GM12875 (cell line): Measurements from ENCODE around the gene ADH1B.
"Not testable (repeated sequence)": the region's sequence is repeated elsewhere in the genome, so short reads cannot be mapped to it uniquely, and the experiment has no call there.

Experiments
- H3K4me3 ChIP-seq: one replicate; pipeline ENCODE4 v1.5.1; 2011; ENCODE audit warnings: low read depth, low read length, control low read depth
- TF ChIP-seq, protein P1 (sequence below): IDR thresholded peaks from 2 replicates; pipeline ENCODE4 v1.5.1; 2011; ENCODE audit warnings: low read depth, mild to moderate bottlenecking, control low read depth, inconsistent platforms, low read length, moderate library complexity, borderline replicate concordance; ENCODE audit not compliant: insufficient read depth

Gene ADH1B

DNA sequence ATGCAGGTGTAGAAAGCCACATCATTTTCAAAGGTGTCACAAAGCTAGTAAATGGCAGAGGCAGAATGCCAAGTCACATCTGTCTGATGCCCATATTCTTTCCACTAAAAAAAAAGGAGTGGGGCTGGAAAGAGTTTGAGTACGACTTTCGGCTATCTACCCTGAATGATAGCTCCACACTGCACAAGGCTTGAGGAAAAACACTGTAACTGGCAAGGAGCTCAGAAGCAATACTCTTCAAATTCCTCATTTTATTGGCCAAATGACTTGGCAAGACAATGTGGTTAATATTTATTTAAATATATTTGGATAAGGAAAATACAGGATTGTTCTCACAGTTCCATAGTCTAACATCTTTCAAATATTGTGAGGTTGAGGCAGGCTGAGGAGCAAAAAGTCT is 36.7 kb upstream of the ADH1B start:
- H3K4me3 ChIP-seq = no peak overlapping the region
- TF ChIP-seq, protein P1, sequence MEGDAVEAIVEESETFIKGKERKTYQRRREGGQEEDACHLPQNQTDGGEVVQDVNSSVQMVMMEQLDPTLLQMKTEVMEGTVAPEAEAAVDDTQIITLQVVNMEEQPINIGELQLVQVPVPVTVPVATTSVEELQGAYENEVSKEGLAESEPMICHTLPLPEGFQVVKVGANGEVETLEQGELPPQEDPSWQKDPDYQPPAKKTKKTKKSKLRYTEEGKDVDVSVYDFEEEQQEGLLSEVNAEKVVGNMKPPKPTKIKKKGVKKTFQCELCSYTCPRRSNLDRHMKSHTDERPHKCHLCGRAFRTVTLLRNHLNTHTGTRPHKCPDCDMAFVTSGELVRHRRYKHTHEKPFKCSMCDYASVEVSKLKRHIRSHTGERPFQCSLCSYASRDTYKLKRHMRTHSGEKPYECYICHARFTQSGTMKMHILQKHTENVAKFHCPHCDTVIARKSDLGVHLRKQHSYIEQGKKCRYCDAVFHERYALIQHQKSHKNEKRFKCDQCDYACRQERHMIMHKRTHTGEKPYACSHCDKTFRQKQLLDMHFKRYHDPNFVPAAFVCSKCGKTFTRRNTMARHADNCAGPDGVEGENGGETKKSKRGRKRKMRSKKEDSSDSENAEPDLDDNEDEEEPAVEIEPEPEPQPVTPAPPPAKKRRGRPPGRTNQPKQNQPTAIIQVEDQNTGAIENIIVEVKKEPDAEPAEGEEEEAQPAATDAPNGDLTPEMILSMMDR = no peak

DNA sequence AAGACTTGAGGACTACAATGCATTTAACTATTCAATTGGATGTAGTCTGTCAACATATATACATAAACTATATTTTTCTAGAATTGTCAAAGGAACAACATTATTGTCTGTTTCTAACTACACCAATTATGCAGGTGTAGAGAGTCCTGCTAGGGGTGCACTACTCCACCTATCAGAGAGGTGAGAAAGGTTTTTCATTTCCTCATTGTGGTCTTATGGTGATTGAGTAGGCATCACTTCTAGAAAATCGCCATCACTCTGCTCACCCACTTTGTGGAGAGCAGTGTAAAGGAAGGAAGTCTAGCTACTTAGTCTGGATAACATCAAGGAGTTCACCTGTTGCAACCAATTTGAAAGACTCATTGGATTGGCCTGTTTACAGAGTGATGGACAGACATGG is 35.8 kb upstream of the ADH1B start:
- TF ChIP-seq, protein P1 = no peak

DNA sequence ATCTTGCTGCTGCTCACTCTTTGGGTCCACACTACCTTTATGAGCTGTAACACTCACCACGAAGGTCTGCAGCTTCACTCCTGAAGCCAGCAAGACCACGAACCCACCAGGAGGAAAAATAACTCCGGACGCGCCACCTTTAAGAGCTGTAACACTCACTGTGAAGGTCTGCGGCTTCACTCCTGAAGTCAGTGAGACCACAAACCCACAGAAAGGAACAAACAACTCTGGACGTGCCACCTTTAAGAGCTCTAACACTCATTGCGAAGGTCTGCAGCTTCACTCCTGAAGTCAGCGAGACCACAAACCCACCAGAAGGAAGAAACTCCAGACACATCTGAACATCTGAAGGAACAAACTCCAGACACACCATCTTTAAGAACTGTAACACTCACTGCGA is 34.9 kb upstream of the ADH1B start:
- not testable (repeated sequence) for H3K4me3 ChIP-seq

More for the DNA sequence above, 35.8 kb upstream of the ADH1B start:
- no peak overlapping the region for H3K4me3 ChIP-seq

DNA sequence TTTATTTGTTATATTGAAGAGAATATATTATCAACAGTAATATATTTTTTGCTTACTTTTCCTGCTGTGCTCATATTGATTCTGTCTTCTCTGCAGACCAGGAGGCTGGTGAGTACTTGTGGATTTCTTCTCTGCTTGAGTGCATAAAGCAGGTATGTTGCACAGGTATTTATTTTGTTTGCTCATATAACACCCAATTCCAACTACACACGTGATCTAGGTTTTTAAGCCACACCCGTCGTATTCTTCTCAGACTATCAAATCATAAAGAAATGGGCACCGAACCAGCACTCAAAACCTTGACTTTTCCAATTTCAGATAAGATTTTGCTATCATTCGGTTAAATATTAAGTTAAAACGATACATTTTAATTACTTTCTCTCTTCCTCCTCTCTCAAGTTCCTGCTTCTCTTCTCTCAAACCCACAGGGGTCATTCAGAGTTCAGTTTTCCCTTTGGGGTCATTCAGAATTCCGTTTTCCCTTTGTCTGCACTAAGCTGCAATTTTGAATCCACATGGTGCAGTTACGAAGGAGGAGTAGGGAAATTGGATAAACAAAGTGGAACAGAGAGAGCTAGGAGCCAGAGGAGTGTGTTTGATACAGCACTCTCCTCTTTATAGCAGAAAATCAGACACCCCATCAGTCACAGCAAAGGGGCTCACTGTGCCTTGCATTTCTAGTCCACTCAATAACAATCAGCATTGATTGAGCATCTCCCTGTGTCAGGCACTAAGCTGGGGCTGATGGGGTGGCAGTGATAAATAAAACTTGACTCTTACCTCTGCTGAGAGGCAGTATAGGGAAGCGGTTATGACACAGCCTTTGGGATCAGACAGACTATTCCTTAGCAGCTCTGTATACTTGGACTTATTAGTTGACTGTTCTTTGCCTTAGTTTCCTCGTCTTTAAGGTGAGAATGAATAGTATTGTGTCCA is 31.7 kb upstream of the ADH1B start, which contains the start of gene ADH1C:
Gene ADH1C, minus strand, starts transcription at position 145 of the 936 bp plus-strand sequence. Its CDS starts 71 bp downstream, at position 74.
- no peak within 1 kb of the TSS for H3K4me3 ChIP-seq
- TF ChIP-seq, protein P1 = no peak

DNA sequence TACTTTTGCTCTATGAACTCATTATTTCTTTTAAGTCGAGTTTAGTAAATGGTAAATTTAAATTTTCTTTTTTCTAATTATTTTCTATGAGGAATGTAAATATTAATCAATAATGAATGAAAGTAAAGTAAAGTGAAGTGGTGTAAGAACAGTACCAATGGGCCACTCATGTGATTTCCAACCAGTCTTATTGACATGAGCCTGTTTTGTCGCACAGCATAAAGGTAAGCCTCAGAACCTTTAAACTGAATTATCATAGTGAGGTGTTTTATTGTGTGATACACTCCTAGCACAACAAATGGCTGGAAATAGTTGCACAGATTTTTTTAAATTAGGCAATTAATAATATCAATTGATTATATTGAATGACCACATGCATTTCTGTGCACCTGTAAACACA is 30.3 kb upstream of the ADH1B start:
- TF ChIP-seq, protein P1 = no peak
- no peak overlapping the region for H3K4me3 ChIP-seq

DNA sequence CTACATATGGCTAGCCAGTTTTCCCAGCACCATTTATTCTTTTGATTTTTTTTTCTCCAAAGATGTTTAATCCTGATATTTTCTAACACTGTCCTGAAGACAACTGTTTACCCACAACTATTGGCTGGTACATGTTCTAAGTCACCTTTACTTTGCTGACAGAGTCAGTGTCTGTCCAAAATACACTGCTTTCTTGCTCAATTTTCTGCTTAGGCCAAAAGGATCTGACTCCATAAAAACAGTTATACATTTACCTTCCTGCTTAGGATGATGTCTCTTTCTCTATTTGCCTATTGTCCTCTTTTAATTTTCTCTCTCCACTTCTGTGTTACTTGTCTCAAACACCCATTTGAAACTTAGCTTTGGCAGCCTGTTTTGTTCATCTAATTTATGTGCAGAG is 28.1 kb upstream of the ADH1B start:
- TF ChIP-seq, protein P1 = no peak

DNA sequence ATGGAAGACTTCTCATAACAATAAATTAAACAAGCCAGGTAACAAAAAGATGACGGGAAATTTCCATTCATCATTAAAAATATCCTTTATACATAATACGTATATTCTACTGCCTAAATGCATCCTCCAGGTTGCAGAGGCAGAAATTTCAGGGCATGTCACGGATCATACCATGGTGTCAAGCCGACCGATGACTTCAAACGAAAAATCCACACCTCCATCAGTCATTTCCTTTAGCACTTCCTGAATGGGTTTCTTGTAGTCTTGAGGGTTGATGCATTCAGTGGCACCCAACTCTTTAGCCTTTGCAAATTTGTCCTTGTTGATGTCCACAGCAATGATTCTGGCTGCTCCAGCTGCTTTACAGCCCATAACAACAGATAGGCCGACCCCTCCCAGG is 21.4 kb upstream of the ADH1B start:
- not testable (repeated sequence) for H3K4me3 ChIP-seq

More for the DNA sequence above, 28.1 kb upstream of the ADH1B start:
- H3K4me3 ChIP-seq = no peak overlapping the region

DNA sequence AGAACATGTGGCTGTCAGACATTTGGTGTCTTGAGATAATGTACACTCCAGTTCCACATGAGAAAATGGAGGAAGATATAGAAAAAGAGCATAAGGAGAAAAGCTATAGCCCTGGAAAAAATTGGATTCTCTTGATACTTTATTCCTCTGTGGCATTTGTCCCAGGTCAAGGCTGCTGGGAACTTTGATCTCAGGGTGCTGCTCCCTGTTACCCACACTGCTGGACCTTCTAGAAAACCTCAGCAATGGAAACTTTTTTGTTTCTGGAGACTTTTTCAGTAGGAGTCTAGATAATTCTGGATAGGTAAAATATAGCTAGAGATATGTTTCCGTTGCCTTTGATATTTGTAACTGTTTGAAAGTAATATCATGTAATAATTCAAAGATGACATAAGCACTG is 20.2 kb upstream of the ADH1B start:
- H3K4me3 ChIP-seq = no peak overlapping the region
- TF ChIP-seq, protein P1 = no peak
